Natural killer cell (primary cell): Measurements from ENCODE around the gene ZNF19. TPM values are rescaled to one million over a fixed set of nuclear protein-coding genes. Genes with fewer than 3 reads are reported as not detected.

Source experiments
- ATAC-seq, 3 donors: fragments of 150-1000 bp in 2 of 3; fragments of 200-7000 bp in 1 of 3; cut with Tn5 transposase; 1 replicate in 1 of 3; 2 replicates in 2 of 3; pipeline ENCODE4 v1.10.0; 2021; ENCODE audit warnings: mild to moderate bottlenecking in 2 of 3, moderate library complexity in 2 of 3
- DNase-seq, 2 donors: peaks; one replicate each; pipeline versions ENCODE4 v3.0.0 to v3.0.0-alpha.2; 2013 to 2021; ENCODE audit warnings: mixed read lengths in 1 of 2
- H3K27ac ChIP-seq: one replicate; pipeline ENCODE4 v1.5.1; 2013; ENCODE audit warnings: mild to moderate bottlenecking, low read length
- H3K27me3 ChIP-seq: one replicate; pipeline ENCODE4 v1.6.1; 2013; ENCODE audit warnings: low read length; ENCODE audit not compliant: control insufficient read depth, insufficient read depth
- H3K36me3 ChIP-seq: one replicate; pipeline ENCODE4 v1.6.1; 2013; ENCODE audit warnings: low read length; ENCODE audit not compliant: control insufficient read depth, insufficient read depth
- H3K4me1 ChIP-seq: one replicate; pipeline ENCODE4 v1.6.1; 2013; ENCODE audit warnings: low read length; ENCODE audit not compliant: control insufficient read depth, insufficient read depth
- H3K4me3 ChIP-seq: one replicate; pipeline ENCODE4 v1.5.1; 2013; ENCODE audit warnings: low read length
- H3K9me3 ChIP-seq: one replicate; pipeline ENCODE4 v1.6.1; 2013; ENCODE audit warnings: low read length; ENCODE audit not compliant: control insufficient read depth, insufficient read depth
- H3K27ac Mint-ChIP-seq, 2 donors: one replicate each; pipeline ENCODE4 v1.8.0; 2022; ENCODE audit warnings: mild to moderate bottlenecking in 2 of 2, mixed read lengths in 2 of 2, moderate library complexity in 1 of 2
- H3K27me3 Mint-ChIP-seq, 2 donors: one replicate each; pipeline ENCODE4 v1.8.0; 2022; ENCODE audit warnings: low read depth in 2 of 2, mixed read lengths in 2 of 2
- H3K36me3 Mint-ChIP-seq: one replicate; pipeline ENCODE4 v1.8.0; 2022; ENCODE audit warnings: mixed read lengths
- H3K4me1 Mint-ChIP-seq, 2 donors: one replicate each; pipeline ENCODE4 v1.8.0; 2022; ENCODE audit warnings: mixed read lengths in 2 of 2
- H3K4me3 Mint-ChIP-seq: one replicate; pipeline ENCODE4 v1.8.0; 2022; ENCODE audit warnings: mild to moderate bottlenecking, moderate library complexity, mixed read lengths
- H3K9me3 Mint-ChIP-seq, 2 donors: one replicate each; pipeline ENCODE4 v1.8.0; 2022; ENCODE audit warnings: mixed read lengths in 2 of 2
- CTCF ChIP-seq: fragments of 200-600 bp; IDR thresholded peaks from one replicate; pipeline ENCODE4 v1.8.0; 2022; ENCODE audit warnings: antibody characterized with exemption
- WGBS: methylation state at CpG from one replicate; pipeline ENCODE4 v1.1.7; 2013; ENCODE audit warnings: missing lambda C conversion rate; ENCODE audit not compliant: insufficient coverage; 5-methylcytosine and 5-hydroxymethylcytosine counted together
- intact Hi-C: fragments of 100-400 bp; cut with micrococcal nuclease; formaldehyde crosslinking; loops from one replicate; pipeline ENCODE4 v1.14.2; 2022
- total RNA-seq, 4 donors: library from RNA; stranded (reverse); fragments of 120-200 nt in 1 of 4; gene quantifications; one replicate each; pipeline versions ENCODE4 v1.2.3 to v1.2.4, GENCODE V29; 2013 to 2022

Gene ZNF19
- total RNA-seq, 3 donors from 2014 or later (not counting 1 experiment from before 2014, with no cell fraction given) = 3.4 to 6.1 (median 3.6) TPM

- ATAC-seq (no peak), DNase-seq (no peak)
- Mint-ChIP-seq H3K4me3 (no peak overlapping the region), H3K36me3 (no peaks in the 10 kb centered on the region), H3K27me3 (no peaks in the 10 kb centered on the region), H3K9me3 (no peaks in the 10 kb centered on the region), H3K27ac (no peak overlapping the region), H3K4me1 (peaks cover 16 to 28% of the 10 kb centered on the region in 2 donors)
- H3K4me1 ChIP-seq = peaks cover 8% of the 10 kb centered on the region
- no peaks in the 10 kb centered on the region for H3K9me3 ChIP-seq
- H3K36me3 ChIP-seq = peaks cover 13% of the 10 kb centered on the region
- H3K27ac ChIP-seq = no peak overlapping the region
- H3K27me3 ChIP-seq = no peaks in the 10 kb centered on the region
- no peak overlapping the region for H3K4me3 ChIP-seq
- intact Hi-C loops = no loop called here
- TF ChIP-seq CTCF = no peak
Observed at GRCh38 chr16:71459510-71459909, 29.6 kb downstream of the ZNF19 start.

DNA sequence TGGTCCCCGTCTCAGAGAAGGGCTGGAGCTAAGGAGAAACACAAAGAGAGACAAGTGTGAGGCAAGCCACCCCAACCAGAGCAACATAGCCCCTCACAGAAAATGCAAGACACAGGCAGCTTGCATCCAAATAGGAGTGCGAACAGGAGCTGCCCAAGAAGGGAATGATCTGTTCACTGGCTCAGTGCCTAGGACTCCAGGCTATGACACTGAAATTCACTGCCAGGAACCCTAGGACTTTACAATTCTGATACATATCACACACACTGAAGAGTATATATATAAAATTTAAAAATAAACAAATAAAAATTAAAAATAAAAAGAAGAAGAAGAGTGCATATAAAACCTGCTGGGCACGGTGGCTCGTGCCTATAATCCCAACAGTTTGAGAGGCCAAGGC is 32.3 kb downstream of the ZNF19 start:
- Histone ChIP-seq H3K27me3 (no peaks in the 10 kb centered on the region), H3K4me1 (peaks cover 5% of the 10 kb centered on the region), H3K36me3 (peaks cover 33% of the 10 kb centered on the region), H3K9me3 (no peaks in the 10 kb centered on the region), H3K27ac (no peak overlapping the region), H3K4me3 (no peak overlapping the region)
- intact Hi-C loops = no loop called here
- Mint-ChIP-seq H3K27me3 (no peaks in the 10 kb centered on the region), H3K27ac (no peak overlapping the region), H3K4me3 (no peak overlapping the region), H3K4me1 (peaks cover 6 to 18% of the 10 kb centered on the region in 2 donors), H3K36me3 (peaks cover 15% of the 10 kb centered on the region), H3K9me3 (peaks cover 2 to 3% of the 10 kb centered on the region in 2 donors)
- WGBS = 97% methylated on average over 4 of the region's 4 CpGs
- TF ChIP-seq CTCF = no peak
- no peak for ATAC-seq
- DNase-seq = no peak

- no peak for ATAC-seq
- H3K27ac Mint-ChIP-seq = no peak overlapping the region
- peaks cover 9 to 22% of the 10 kb centered on the region in 2 donors for H3K9me3 Mint-ChIP-seq
Observed at GRCh38 chr16:71453036-71453435, 36.1 kb downstream of the ZNF19 start.

More at GRCh38 chr16:71453036-71453435, 36.1 kb downstream of the ZNF19 start:
- H3K4me3 ChIP-seq = no peak overlapping the region
- Mint-ChIP-seq H3K27me3 (no peaks in the 10 kb centered on the region), H3K36me3 (peaks cover 51% of the 10 kb centered on the region), H3K4me3 (no peak overlapping the region), H3K4me1 (peaks cover 0 to 10% of the 10 kb centered on the region in 2 donors)
- no peak for TF ChIP-seq CTCF
- peaks cover 20% of the 10 kb centered on the region for H3K9me3 ChIP-seq
- H3K27ac ChIP-seq = no peak overlapping the region
- H3K36me3 ChIP-seq = peaks cover 64% of the 10 kb centered on the region
- no peaks in the 10 kb centered on the region for H3K4me1 ChIP-seq
- intact Hi-C loops = no loop called here
- DNase-seq = no peak
- H3K27me3 ChIP-seq = no peaks in the 10 kb centered on the region
